SK-N-MC (cell line): Measurements from ENCODE around the gene IBSP.

Experiments
- DNase-seq: peaks from one replicate; pipeline ENCODE4 v3.0.0-alpha.2; 2011; ENCODE audit warnings: low read depth, low spot score
- H3K27ac ChIP-seq: fragments of 200-600 bp; sonication (generic); 2 replicates; pipeline ENCODE4 v1.5.1; 2016; ENCODE audit warnings: mixed run types
- H3K36me3 ChIP-seq: fragments of 200-600 bp; sonication (generic); 2 replicates; pipeline ENCODE4 v1.6.1; 2017; ENCODE audit warnings: antibody characterized with exemption, low read length, mixed read lengths; ENCODE audit not compliant: insufficient read depth
- H3K4me3 ChIP-seq: fragments of 200-600 bp; sonication (generic); 2 replicates; pipeline ENCODE4 v1.5.1; 2016
- H3K9ac ChIP-seq: fragments of 200-600 bp; sonication (generic); 2 replicates; pipeline ENCODE4 v1.8.0; 2017; ENCODE audit warnings: mixed run types, mixed read lengths; ENCODE audit not compliant: insufficient read length
- H3K9me3 ChIP-seq: fragments of 200-600 bp; sonication (generic); 2 replicates; pipeline ENCODE4 v1.6.1; 2017; ENCODE audit warnings: low read depth, mild to moderate bottlenecking, antibody characterized with exemption, low read length, moderate library complexity, mixed read lengths
- EZH2 ChIP-seq: fragments of 200-600 bp; sonication (generic); IDR thresholded peaks from one replicate; pipeline ENCODE4 v1.6.1; 2017; ENCODE audit warnings: antibody characterized with exemption
- FOXP2 ChIP-seq: optimal IDR thresholded peaks from 2 replicates; pipeline ENCODE3; 2011; ENCODE audit warnings: mild to moderate bottlenecking, moderate library complexity; ENCODE audit not compliant: insufficient read depth; ENCODE audit errors: extremely low read length, control extremely low read depth
- POLR2AphosphoS5 ChIP-seq: IDR thresholded peaks from 2 replicates; pipeline ENCODE4 v1.6.1; 2012; ENCODE audit warnings: mild to moderate bottlenecking, low read depth, low read length, borderline replicate concordance

The IBSP gene

DNA sequence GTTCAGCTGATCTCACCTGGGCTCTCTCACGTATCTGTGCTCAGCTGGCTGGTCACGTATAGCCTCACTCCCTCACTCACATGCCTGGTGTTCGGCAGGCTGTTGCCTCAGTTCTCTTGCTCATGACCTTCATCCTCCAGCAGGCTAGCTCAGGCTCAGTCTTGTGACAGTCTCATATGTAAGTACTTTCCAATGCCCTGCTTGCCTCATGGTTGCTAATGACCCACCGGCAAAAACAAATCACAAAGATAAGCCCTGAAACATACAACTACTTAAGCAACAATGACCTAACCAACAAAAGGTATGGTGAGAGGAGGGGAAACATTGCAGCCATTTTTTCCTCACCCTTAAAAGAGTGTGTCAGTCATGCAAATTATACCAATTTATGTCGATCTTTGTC, 58.4 kb downstream of the IBSP start:
- Histone ChIP-seq H3K27ac (no peak overlapping the region), H3K4me3 (no peak overlapping the region), H3K36me3 (no peaks in the 10 kb centered on the region), H3K9me3 (no peaks in the 10 kb centered on the region), H3K9ac (no peak overlapping the region)
- TF ChIP-seq FOXP2 (no peak), EZH2 (no peak), POLR2AphosphoS5 (no peak)
- DNase-seq = no peak
